Measurements from ENCODE around the gene OBP2A. TPM values are rescaled to one million over a fixed set of nuclear protein-coding genes. Genes with fewer than 3 reads are reported as not detected.

Gene OBP2A
- total RNA-seq, 1 donor from 2014 or later, result not detected

DNA sequence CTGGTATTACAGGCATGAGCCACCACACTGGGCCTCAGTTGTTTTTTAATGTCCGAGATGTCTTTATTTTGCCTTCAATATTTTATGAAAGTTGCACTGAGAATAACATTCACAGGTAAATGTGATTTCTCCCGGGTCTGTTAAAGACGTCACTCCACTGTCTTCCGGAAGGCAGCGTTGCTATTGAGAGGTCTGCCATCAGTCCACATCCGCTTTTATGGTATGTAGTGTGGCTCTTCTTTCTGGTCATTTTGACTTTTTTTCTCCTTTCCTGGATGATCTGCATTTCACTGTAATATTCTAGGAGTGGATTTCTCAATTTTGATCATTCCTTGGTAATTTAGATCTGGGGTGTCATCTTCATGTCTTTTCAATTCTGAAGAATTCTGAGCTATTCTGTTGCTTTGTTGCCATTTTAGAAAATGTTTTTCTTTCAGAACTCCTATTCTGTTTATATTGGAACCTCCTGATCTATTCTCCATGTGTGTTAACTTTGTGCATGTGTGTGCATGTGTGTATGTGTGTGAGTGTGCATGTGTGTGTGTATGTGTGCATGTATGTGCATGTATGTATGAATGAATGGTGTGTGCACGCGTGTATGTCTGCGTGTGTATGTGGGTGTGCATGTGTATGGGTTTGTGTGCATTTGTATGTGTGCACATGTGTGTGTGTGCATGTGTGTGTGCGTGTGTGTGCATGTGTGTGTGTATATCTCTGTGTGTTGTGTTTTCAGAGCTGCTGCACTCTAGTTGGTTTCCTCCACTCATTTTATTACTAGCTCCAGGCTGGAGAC, 26.6 kb upstream of the OBP2A start:
- no peak overlapping the region for H3K4me3 Mint-ChIP-seq
- no peaks in the 10 kb centered on the region for H3K4me1 Mint-ChIP-seq
- ChIA-PET POLR2A (no interaction called here), CTCF (no interaction called here)
- H3K27me3 Mint-ChIP-seq, result peaks cover 5% of the 10 kb centered on the region
- intact Hi-C loops (cut with micrococcal nuclease), result no loop called here
- no peak overlapping the region for H3K27ac Mint-ChIP-seq
- H3K9me3 Mint-ChIP-seq, result no peaks in the 10 kb centered on the region
- DNase-seq (no peak), ATAC-seq (ENCODE audit: low read depth) (no peak)
- H3K36me3 Mint-ChIP-seq (ENCODE audit: low read depth), result no peaks in the 10 kb centered on the region
- TF ChIP-seq, protein P1, sequence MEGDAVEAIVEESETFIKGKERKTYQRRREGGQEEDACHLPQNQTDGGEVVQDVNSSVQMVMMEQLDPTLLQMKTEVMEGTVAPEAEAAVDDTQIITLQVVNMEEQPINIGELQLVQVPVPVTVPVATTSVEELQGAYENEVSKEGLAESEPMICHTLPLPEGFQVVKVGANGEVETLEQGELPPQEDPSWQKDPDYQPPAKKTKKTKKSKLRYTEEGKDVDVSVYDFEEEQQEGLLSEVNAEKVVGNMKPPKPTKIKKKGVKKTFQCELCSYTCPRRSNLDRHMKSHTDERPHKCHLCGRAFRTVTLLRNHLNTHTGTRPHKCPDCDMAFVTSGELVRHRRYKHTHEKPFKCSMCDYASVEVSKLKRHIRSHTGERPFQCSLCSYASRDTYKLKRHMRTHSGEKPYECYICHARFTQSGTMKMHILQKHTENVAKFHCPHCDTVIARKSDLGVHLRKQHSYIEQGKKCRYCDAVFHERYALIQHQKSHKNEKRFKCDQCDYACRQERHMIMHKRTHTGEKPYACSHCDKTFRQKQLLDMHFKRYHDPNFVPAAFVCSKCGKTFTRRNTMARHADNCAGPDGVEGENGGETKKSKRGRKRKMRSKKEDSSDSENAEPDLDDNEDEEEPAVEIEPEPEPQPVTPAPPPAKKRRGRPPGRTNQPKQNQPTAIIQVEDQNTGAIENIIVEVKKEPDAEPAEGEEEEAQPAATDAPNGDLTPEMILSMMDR (IDR thresholded peaks at IDR 0.05), result no peak

DNA sequence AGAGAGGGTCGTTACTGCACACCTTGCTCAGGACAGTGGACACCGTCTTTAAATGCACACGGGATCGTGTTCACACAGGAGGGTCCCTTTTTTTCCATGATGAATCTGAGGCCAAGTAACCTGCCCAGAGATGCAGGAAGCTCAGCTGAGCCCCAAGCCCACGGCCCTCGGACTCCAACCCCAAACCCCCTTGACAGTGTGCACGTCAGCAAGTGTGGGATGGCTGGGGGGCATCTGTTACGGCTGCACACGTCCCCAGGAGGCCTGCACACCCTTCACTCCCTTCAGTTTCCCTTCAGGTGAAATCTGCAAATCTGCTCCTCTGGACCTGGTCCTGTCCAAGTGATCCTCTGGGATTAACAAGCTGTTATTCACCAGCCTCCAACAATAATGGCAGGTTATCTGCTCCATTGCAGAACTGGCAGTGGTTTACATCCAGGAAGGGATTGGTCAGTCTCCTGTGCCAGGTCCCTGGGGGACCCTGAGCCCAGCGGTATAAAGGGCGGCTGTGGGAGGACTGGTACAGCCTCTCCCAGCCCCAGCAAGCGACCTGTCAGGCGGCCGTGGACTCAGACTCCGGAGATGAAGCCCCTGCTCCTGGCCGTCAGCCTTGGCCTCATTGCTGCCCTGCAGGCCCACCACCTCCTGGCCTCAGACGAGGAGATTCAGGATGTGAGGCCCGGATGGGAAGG, 24.9 kb upstream of the OBP2A start, which contains the start of gene LCN1:
Gene LCN1 (plus strand): TSS at position 525 of the 692 bp plus-strand sequence. CDS start 58 bp downstream, at position 583.
- Mint-ChIP-seq H3K4me1 (no peaks in the 10 kb centered on the region), H3K27ac (no peak within 1 kb of the TSS), H3K4me3 (no peak within 1 kb of the TSS), H3K36me3 (ENCODE audit: low read depth) (no peaks in the 10 kb centered on the region), H3K9me3 (no peaks in the 10 kb centered on the region), H3K27me3 (peaks cover 5% of the 10 kb centered on the region)
- intact Hi-C loops (cut with micrococcal nuclease), result no loop called here
- CTCF ChIA-PET, result no interaction called here
- POLR2A ChIA-PET, result no interaction called here
- ATAC-seq (ENCODE audit: low read depth) (no peak), DNase-seq (no peak)
- TF ChIP-seq, protein P1 (IDR thresholded peaks at IDR 0.05), result no peak

DNA sequence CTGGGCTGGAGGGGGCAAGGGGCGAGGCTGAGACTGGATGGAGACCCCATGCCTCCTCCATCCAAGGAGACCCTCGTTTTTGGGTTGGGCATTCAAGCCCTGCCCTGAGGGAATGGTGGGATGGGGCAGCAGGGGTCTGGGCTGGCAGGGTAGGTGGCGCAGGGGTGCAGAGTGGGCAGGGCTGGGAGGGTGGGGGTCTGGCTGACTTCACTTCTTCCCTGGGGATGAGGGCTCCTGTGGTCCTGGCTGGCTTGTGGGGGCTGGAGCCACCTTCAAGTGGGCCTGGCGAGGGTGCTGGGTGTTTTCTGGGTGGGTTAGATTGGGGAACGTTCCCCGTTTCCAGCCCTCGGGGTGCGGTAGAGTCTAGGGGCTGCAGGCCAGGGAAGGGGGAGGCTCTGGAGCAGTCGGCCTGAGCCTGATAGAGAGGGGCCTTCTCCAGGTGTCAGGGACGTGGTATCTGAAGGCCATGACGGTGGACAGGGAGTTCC, 24.3 kb upstream of the OBP2A start:
- ChIA-PET POLR2A (no interaction called here), CTCF (no interaction called here)
- no peak overlapping the region for H3K27ac Mint-ChIP-seq
- ATAC-seq (ENCODE audit: low read depth), result no peak
- H3K4me1 Mint-ChIP-seq, result no peaks in the 10 kb centered on the region
- H3K36me3 Mint-ChIP-seq (ENCODE audit: low read depth), result no peaks in the 10 kb centered on the region
- DNase-seq, result no peak
- H3K4me3 Mint-ChIP-seq, result no peak overlapping the region
- peaks cover 4% of the 10 kb centered on the region for H3K27me3 Mint-ChIP-seq
- H3K9me3 Mint-ChIP-seq, result no peaks in the 10 kb centered on the region
- intact Hi-C loops (cut with micrococcal nuclease), result no loop called here
- TF ChIP-seq, protein P1 (IDR thresholded peaks at IDR 0.05), result no peak

DNA sequence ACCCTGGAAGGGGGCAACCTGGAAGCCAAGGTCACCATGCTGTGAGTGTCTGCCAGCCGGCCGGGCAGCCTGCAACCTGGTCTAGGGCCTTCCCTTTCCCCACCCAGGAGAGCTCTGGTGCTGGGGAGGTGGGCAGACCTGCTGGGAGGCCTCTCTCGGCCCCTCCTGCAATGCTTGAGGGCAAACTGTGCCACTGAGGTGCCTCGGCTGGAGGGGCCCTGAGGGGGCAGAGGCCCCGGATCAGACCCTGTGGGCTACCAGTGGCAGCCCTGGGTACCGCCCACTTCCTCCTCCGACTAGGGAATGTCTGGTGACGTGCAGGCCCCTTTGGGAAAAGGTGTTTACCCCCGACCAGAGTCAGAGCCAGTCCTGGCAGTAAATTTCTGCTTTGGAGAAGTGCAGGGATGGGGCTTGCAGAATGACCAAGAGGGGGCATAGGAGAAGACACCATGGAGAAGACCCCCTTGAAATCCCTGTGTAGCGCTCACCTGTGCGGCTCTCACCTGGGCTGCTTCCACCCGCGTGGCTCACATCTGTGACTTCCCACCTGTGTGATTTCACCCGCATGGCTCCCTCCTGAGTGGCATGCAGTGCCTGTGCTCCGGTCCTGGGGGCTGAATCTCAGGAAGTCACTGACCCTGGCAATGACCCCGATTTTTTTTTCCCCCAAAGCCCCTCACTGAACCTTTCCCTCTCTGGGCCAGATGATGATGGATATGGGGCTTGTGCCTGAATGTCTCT, 23.6 kb upstream of the OBP2A start:
- DNase-seq, result no peak

More for the DNA sequence above, 23.6 kb upstream of the OBP2A start:
- intact Hi-C loops (cut with micrococcal nuclease), result no loop called here
- Mint-ChIP-seq H3K27ac (no peak overlapping the region), H3K4me3 (no peak overlapping the region), H3K9me3 (no peaks in the 10 kb centered on the region), H3K4me1 (no peaks in the 10 kb centered on the region), H3K27me3 (peaks cover 4% of the 10 kb centered on the region), H3K36me3 (ENCODE audit: low read depth) (no peaks in the 10 kb centered on the region)
- CTCF ChIA-PET, result no interaction called here
- POLR2A ChIA-PET, result no interaction called here
- ATAC-seq (ENCODE audit: low read depth), result no peak
- TF ChIP-seq, protein P1 (IDR thresholded peaks at IDR 0.05), result no peak
